HG03108 (cell line): ENCODE data around the gene FBXO47.
"Not testable (repeated sequence)": the region's sequence is repeated elsewhere in the genome, so short reads cannot be mapped to it uniquely, and the experiment has no call there.

Source experiments
- ATAC-seq: cut with Tn5 transposase; IDR thresholded peaks from one replicate; pipeline ENCODE4 v1.9.1; 2021; ENCODE audit warnings: moderate library complexity; ENCODE audit not compliant: unreplicated experiment

The FBXO47 gene

GRCh38 chr17:38980490-38981217 lies 13.5 kb upstream of the FBXO47 start:
- no peak for ATAC-seq

GRCh38 chr17:38978180-38978579 lies 11.0 kb upstream of the FBXO47 start:
- ATAC-seq: no peak

GRCh38 chr17:38976187-38976551 lies 9.0 kb upstream of the FBXO47 start:
- ATAC-seq: not testable (repeated sequence)

- no peak for ATAC-seq
These were observed 3.6 kb upstream of the FBXO47 start for GRCh38 chr17:38970804-38971203.

GRCh38 chr17:38970128-38970527 lies 2.9 kb upstream of the FBXO47 start:
- no peak for ATAC-seq

- ATAC-seq: no peak
These were observed 2.1 kb upstream of the FBXO47 start for GRCh38 chr17:38969281-38969680.

- no peak for ATAC-seq
These were observed 5.8 kb downstream of the FBXO47 start for GRCh38 chr17:38961413-38961812.

- ATAC-seq: no peak
These were observed 6.8 kb downstream of the FBXO47 start for GRCh38 chr17:38960402-38960801.

GRCh38 chr17:38959508-38959907 lies 7.7 kb downstream of the FBXO47 start:
- ATAC-seq: no peak

- ATAC-seq: no peak
These were observed 8.4 kb downstream of the FBXO47 start for GRCh38 chr17:38958756-38959155.

GRCh38 chr17:38958326-38958725 lies 8.9 kb downstream of the FBXO47 start:
- no peak for ATAC-seq

GRCh38 chr17:38953800-38954199 lies 13.4 kb downstream of the FBXO47 start:
- ATAC-seq: not testable (repeated sequence)

- ATAC-seq: no peak
These were observed 20.0 kb downstream of the FBXO47 start for GRCh38 chr17:38947189-38947588.

GRCh38 chr17:38943607-38944006 lies 23.6 kb downstream of the FBXO47 start:
- no peak for ATAC-seq

GRCh38 chr17:38942696-38943334 lies 24.4 kb downstream of the FBXO47 start:
- ATAC-seq: no peak

- ATAC-seq: no peak
These were observed 26.8 kb downstream of the FBXO47 start for GRCh38 chr17:38940404-38940803.

- no peak for ATAC-seq
These were observed 27.2 kb downstream of the FBXO47 start for GRCh38 chr17:38939987-38940386.

GRCh38 chr17:38933962-38934361 lies 33.2 kb downstream of the FBXO47 start:
- not testable (repeated sequence) for ATAC-seq

- not testable (repeated sequence) for ATAC-seq
These were observed 36.4 kb downstream of the FBXO47 start for GRCh38 chr17:38930782-38931181.

GRCh38 chr17:38926293-38927070 lies 40.7 kb downstream of the FBXO47 start:
- ATAC-seq: no peak

GRCh38 chr17:38925263-38925995 lies 41.8 kb downstream of the FBXO47 start, which contains the start of gene LASP1NB:
Gene LASP1NB, plus strand, starts transcription at chr17:38925614.
- no peak for ATAC-seq
